Fibroblast of skin of abdomen (primary cell): ENCODE data around the gene MAD1L1.

ENCODE experiments used
- DNase-seq: peaks from one replicate; pipeline ENCODE4 v3.0.0-alpha.2; 2013

Gene MAD1L1

DNA sequence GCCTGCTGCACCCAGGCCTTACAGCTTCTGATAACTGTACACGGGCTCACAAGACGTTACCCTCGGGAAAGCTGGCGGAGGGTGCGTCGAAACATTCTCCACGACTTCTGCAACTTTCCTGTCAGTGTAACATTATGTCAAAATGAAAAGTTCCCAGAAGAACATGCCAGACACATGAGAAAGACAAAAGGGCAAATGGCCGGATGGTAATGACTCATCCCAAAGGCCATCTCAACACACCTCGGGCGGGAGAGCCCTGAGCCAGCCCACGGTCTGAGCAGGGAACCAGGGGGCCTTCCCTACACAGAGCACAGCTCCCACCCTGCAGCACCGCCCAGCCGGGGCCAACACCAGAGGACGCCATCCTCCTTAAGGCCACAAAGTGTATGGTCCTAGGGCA, 118.7 kb downstream of the MAD1L1 start:
- no peak for DNase-seq

DNA sequence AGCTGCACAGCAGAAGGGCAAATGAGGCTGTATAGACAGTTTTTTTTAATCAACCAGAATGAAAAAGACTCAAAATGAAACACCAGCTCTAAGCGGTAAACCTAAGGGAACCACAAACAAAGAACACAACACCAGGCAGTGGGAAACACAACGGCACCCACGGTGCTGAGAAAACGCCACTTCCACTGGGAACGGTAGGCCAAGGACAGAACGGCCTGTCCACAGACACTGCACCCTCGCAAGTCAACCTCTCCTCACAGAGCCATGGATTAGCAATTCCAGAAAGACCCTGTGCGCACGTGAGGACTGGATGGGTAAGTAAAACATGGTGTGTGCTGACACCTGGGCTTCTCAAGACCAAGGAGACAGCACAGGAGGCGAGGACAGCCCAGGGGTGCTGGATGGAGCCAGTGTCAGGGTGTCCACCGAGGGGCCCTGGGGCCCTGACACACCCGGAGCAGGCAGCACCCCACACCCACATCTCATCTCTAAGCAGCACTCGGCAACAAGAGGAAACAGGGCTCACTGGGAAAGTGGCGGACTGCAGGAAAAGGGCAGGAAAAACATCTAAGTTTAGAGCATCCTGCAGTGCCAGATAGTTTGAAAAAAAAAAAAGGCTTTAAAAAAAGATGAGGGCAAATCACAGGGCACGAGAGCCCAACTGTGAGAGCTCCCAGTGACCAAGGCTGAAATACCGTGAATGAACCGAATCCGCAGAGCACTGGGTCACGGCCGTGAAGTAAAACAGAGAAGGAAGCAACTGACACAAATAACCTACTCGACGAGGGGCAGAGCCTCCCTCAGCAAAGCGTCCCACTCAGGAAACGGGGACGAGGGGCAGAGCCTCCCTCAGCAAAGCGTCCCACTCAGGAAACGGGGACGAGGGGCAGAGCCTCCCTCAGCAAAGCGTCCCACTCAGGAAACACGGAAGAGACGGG, 120.2 kb downstream of the MAD1L1 start:
- no peak for DNase-seq

DNA sequence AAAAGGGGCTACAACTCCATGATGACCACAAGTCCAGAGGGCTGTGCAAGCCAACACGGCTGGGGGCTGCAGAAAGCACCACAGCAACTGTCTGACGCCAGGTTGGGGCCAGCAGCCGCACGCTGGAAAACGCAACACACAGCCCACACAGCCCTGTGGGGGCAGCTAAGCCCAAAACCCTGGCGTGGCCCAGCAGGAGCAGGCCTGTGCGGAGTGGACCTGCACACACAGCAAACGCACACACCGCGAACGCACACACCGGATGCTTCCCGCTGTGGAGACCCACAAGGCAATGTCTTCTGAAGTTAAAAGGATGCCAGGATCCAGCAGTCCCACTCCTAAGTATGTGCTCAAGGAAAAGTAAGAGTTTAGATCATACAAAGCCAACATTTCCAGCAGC, 121.2 kb downstream of the MAD1L1 start:
- DNase-seq: no peak

DNA sequence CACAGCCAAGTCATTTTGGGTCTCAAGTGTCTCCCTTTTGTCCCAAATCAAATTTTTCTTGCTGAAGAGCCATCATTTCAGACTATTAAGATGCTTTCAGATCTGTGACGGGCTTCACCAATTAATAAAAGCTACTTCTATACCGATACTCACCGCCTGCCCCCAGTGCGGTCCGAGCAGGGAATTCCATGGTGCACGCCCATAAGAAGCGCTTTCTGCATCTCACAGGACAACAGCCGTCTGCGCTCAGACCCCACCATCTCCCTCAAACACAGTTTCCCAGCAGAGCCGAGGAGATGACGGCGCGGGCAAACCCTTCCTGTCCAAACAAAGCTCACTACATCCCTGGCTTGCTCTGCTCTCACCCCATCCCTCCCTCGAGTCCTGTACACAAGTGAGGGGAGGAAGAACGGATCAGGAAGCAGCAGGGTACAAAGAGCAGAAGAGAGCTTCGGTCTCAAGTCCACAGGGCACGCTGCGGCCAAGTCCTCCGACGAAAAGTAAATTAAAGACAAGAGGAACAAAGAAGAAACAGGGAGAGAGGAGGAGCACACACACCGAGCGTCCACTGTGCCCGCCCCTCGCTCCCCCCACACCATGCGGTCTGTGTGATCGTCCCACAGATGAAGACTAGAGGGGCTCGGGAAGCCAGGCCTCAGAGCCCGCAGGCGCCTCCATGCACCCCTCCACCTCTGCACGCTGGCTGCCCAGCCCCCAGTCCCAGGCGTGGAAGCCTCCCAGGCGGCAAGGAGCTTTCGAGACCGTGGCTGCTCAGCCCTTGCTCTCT, 121.9 kb downstream of the MAD1L1 start:
- peak; percentile 64 for DNase-seq

DNA sequence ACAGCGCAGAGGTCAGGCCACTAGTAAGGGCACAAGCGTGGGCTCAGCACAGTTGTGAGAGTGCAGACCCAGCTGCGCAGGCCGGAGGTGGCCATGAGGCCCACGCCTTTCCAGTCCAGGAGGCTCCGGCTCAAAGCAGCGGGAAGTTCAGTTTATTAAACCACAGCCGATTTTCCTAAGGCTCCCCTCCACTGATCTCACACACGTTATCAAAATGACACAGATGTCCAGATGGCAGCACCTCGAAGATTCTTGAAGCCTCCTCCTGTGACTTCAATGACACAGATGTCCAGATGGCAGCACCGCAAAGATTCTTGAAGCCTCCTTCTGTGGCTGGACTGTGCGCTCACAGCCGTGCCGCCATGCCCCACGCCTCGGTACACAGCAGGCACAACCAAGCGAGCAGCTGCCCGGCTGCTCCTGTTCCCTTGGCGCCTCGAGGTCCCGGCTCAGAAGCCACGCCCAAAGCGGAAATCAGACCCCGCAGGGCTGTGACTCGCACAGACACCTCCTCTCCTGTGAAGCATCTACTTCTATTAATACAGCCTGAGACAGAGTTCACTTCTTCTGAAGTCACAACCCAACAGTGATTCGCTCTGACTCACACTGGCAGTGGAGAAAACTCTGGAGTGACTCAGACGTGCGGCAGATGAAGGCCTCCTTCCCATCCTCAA, 122.7 kb downstream of the MAD1L1 start:
- DNase-seq: peak; percentile 93

DNA sequence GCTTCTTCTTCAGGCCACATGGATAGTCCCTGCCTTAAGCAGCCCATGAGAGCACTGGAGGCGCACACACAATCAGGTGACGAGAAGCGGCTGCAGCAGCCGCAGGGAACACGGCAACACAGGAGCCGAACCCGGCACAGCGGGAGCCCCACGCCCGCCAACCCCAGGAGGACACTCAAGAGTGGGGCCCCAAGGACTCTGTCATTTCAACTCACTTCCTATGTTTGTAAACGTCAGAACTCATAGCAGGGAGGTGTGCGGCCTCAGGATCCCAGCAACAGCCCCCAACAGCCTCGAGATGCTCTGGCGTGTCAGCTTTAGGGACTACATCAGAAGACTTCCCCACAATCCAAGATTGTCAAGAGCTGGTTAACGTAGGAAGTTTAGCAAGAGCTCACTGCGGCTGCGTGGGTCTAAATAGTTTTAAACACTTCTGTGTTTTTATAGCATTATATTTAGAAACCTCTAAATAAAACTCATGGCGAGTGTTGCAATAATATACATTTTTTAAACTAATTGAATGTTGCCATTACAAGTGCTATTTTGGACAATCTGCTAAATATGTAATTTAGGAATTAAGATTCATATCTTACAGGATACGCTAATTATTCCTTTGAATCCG, 123.4 kb downstream of the MAD1L1 start:
- DNase-seq: peak; percentile 42

DNA sequence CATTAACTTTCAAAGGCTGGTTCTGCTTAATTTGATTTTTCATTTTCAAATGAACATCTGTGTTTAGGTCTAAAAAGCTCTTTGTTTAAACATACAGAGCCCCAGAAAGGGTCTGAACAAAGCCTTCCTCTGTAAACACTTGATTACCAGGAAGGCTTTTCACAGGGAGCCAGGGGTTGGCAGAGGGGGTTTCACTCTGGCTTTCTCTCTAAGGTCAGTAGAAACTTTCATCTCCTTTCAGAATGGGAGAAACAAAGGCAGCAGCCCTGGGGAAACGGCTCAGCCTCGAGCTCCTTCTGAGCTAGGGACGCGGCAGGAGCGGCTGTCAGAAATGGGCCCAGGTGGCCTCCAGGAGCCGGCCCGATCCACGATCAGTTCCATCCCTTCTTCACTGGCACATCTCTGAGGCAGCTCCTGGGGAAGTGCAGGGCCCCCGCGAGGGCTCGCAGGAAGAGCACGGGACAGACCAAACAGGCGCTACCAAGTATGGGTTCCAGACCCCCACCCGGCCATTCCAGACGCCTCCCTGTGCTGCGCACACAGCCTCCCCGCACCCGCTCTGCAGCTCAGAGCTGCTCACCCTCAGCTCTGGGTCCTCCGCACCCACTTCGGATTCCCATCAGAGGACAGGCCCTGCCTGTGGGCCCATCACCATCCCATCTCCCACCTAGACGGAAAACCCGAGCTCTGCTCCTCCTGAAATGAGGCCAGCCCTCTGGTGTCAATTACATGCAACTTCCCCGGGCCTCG, 124.1 kb downstream of the MAD1L1 start:
- DNase-seq: peak; percentile 65

DNA sequence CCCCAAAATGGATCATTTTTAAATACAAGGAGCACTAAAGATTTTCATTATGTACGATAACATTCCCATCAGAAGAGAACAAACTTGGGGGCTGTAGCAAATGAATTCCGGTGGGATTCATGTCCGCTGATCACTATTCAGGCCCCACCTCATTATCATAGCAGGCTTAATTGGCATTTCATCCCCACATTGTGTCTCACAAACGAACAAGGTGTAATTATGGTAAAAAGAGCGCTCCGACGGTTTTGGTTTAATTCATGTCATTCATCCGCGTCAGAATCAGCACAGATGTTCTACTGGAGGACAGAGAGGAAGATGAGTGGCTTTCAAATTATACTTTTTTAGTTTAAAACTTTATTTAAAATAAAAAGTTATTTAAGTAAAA, 124.7 kb downstream of the MAD1L1 start:
- no peak for DNase-seq

DNA sequence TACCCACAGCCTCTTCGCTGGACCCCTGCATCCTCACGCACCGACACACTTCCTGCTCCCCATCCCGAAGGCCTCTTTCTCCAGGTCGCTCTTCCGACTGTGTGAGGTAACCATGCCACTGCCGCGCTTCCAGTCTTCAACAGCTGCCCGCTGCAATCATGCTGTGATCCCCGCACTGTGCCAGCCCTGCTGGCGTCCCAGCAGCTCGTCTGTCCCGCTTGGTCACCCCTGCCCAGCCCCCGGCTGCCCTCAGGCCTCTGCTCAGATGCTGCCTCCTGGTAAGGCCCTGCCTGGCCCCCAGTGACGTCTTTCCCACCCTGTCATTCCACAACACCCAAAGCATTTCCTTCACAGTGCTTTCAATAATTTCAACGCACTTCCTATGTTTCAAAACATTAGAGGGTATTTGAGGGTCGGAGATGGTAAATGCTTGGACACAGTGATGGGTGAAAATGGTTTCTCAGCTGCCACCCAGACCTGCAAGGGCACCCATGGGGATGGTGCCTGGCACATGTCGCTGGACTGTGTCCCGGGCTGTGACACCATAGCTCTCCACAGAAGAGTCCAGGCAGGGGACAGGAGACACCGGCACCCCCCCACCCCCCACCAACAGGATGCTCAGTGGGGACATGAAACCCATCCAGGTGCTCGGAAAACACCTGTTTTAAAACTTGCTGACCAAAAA, 125.2 kb downstream of the MAD1L1 start:
- no peak for DNase-seq

DNA sequence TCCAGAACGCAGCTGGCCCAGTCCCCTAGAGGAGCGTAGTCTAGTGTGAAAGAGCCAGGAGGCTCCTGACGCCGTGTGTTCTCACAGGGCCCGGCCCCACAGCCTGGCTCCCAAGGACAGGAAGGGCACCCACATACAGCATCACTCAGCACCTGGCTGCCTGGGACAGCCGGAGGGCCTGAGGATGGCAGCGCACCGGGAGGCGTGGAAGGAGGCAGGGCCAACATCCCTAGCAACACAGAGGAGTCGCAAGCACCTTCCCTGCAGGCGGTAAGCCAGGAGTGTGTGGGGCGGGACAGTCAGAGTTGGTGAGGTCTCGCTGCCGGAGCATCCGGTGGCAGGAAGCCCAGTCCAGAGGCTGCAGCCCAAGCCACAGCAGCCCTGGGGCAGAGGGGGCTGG, 125.8 kb downstream of the MAD1L1 start:
- DNase-seq: peak; percentile 58

DNA sequence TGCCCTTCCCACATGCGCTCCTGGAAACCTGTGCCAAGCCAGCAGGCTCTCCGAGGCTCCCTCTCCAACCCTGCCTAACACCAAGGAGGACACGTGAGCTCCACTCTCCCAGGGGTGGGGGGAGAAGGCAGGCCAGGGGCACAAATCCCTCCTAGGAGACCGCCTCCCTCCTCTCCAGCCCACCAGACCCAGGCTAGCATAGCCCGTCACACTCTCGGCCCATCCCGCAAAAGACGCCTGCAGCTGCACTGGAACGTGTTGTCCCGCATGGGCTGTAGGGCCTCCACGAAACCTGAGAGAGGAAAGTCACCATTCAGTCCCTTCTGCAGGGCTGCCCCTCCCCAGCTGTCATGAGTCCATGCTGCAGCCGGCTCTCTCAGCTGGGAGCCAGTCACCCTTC, 126.3 kb downstream of the MAD1L1 start:
- no peak for DNase-seq

DNA sequence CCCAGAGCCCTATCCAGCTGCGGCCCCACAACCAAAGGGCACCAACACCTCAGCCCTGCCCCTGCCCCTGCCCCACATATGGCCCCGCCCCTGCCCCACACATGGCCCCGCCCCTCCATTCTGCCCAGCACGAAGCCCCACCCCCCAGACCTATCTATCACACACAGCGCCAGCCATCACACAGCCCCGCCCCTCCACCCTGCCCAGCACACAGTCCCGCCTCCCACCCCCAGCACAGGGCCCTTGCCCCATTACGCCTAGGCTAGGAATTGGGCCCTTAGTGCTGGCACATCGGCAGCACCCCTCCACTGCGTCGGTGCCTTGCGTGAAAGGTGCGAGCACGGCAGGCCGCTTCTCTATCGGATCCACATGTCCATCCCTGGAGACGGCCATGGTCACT, 126.8 kb downstream of the MAD1L1 start:
- no peak for DNase-seq

DNA sequence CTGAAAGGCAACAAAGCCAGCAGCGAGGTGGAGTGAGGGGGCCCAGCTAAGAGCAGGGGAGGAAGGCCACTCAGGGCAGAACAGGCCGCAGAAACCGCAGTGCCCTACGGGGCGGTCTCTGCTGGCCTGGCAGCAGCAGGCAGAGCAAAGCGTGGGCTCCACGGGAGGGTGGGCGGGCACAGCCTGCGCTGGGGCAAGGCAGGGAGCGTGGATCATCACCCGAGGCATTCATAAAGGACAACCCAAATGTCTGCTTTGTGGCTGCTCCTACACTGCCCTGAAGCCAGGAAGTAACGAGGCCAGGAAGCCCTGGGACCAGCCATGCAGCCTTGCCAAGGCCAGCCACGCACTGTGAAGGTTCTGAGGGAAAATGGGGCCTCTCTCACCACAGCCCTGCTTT, 127.5 kb downstream of the MAD1L1 start:
- no peak for DNase-seq

DNA sequence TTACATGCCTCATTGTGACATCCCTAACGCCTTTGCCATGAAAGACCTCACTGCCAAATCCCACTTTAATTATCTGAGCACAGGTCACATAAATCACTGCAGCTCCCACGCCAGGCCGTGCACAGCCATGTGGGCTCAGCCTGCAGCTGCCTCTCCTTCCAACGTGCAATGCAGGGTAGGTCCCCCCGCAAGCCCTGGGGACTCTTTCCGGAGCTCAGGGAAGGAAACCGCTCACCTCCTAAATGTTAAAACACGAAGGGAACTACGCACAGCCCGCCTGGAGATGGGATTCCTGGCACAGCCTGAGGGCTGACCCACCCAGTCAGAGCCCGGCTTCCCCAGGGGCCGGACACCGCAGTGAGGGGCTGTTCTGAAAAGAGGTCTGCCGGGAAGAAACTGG, 128.0 kb downstream of the MAD1L1 start:
- no peak for DNase-seq

DNA sequence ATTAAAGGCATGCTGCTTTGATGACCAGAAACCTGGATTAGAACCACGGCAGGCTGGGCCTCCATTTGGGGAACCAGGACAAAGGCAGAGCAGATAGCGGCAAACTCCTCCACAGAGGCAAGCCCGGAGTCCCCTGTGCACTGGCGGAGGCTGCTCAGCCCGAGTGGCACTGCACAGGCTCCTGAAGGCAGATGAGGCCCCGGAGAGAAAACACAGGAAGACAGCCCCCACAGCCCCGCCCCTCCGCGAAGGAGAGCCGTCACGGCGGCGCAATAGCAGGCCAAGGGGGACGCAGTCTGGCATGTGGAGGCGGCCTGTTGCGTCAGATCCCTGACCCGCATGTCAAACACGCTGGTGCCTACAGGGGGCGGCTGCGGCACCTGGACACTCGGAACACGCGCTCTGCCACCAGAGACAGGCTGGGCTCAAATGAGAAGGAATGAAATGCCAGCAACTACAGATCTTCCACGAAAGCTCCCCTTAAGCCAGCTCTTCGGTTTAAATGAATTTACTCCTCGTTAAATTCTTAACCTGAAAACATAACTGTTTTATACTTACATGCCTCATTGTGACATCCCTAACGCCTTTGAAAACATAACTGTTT, 128.5 kb downstream of the MAD1L1 start:
- DNase-seq: peak; percentile 95

DNA sequence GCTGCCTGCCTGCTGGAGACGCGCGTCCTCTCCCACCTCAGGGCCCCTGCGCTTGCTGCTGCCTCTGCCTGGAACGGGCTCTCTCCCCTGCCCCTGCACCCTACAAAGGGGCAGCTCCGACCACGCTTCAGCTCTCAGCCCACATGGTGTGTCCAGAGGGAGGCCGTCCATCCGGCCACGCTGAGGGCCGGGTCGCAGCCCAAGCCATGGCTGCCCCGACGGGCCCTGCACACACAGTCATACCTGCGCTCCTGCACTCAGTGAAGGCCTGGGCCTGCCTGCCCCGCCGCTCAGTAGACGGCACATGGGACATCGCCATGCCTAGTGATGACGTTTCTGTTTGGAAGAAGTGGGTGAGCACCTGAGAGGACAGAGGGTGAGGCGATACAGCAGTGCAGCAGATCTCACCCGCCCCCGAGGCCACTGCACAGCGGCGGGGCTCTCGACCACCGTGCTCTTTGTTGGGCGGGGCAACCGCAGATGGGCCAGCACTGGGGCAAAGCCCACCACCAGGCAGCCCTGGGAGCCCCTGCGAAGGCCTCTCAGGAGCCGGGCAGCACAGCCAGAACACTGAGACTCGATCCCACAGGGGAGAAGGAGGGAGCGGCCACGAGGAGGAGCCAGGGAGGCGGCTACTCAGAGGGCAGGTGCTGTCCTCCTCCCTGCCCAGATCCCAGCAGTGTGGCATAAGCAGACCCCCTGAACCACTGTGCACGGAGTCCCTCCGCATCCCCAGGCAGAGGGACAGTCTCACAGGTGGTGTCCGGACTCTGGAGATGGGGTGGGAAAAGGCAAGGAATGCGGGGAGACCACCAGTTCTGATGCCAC, 129.5 kb downstream of the MAD1L1 start:
- no peak for DNase-seq

DNA sequence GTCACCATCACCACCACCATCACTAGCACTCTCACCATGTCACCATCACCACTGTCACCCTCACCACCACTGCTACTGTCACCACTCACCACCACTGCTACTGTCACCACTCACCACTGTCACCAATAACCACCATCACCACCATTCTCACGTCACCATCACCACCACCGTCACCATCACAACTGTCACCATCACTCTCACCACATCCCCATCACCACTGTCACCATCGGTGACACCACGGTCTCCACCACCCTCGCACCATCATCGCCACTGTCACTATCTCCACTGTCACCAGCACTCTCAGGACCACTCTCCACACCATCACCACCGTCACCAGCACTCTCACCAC, 130.4 kb downstream of the MAD1L1 start:
- no peak for DNase-seq

DNA sequence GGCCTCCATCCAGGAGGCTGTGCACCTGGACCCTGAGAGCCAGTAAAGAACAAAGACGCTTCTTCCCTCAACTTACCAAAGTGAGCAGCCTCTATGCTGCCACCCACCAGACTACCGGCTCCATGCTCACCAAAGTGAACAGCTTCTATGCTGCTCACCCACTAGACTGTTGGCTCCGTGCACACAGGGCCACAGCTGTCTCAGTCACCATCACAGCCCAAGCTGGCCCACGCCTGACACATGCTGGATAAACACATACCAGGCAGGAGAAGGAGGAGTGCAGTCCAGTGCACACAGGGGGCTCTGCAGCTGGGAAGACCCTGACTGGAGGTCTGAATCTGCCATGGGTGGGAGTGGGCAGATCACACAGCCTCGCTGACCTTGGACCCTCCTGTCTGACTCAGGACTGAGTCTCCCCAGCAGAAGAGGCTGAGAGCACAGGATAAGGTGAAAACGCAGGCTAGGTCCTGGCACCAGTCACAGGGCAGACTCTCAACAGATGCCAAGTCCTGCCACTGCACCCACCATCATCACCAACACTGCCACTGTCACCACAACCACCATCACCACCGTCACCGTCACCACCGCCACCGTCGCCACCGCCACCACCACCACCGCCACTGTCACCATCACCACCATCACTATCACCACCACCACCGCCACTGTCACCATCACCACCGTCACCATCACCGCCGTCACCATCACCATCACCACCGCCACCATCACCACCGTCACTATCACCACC, 130.9 kb downstream of the MAD1L1 start:
- DNase-seq: no peak
